Activated CD4-positive, alpha-beta T cell treated with anti-CD3 and anti-CD28 coated beads for 48 hours (primary cell): ENCODE measurements around the gene TLR1.
"Not testable (repeated sequence)": the region's sequence is repeated elsewhere in the genome, so short reads cannot be mapped to it uniquely, and the experiment has no call there.

Experiments
- DNase-seq: peaks from one replicate; pipeline ENCODE4 v3.0.0-alpha.2; 2020

Gene TLR1

GRCh38 chr4:38805530-38806145 lies 1.0 kb upstream of the TLR1 start:
- peak; percentile 21 for DNase-seq

DNA sequence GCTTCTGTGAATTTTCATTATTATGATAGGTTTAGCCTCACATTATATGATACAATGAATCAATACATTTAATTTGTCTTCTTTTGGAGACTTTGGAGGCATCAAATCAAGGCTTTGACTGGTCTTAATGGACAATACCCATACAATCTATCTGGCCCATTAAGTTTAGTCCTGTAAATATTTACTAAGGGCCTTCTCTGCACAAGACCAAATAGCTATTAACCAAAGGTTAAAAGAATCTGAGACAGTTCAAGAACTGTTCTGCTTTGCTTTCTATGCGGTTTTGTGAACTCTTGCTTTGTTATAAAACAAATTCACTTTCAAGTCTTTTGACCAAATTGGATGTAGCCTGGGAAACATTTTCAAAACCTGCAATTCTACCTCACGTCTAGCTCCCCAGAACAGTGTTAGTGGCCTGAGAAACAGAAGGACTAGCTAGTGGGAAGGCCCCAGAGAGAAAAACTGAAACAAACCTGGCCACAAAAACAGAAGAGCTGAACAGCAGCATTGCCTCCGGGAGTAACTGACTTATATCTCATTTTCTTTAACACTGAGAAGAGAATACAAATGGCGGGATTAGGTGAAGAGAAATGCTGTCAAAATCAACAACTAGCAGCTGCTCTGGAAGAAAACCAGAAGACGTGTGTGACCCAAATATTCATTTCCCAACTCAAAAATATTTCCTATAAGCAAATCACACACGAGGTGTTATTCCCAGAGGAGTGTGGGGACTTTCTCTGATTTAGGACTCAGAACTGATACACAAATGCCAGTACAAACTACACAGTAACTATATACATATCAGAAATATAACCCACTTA lies 548 bp downstream of the TLR1 start:
- DNase-seq: peak; percentile 41

DNA sequence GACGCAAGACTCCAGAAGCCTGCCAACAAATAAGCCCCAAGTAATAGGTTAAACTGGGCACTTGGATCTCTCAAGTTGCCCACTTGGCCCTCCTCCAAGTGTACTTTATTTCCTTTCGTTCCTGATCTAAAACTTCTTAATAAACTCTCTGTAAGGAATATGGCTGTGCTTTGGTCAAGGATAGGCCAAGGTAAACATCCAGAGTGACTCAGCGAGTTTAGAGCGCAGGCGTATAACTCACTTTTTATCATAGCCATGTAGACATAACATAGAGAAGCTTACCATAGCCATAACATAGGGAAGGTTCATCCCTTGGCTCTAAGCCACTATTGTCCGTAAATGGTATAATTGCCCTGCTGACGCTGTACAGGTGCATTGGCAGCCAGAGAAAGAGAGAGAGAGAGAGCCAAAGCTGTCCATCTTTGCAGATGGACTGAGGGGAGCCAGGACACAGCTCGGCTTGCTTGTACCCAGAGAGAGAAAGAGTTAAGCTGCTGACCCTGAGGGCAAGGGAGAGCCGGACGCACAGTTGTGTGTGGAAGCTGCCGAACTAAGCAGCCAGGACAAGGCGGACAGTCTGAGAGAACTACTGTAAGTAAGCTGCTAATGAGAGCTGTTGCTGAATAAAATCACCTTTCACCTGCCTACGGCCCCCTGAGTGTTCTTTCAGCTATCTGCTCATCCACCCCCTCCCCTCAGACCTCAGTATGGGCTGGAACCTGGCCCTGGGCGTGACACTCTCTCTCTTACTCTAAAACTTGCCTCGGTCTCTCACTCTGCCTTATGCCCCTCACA lies 1.8 kb downstream of the TLR1 start:
- peak; percentile 8 for DNase-seq

GRCh38 chr4:38800961-38801450 lies 3.6 kb downstream of the TLR1 start:
- DNase-seq: no peak

- DNase-seq: no peak
Observed at GRCh38 chr4:38800366-38800765, 4.2 kb downstream of the TLR1 start.

DNA sequence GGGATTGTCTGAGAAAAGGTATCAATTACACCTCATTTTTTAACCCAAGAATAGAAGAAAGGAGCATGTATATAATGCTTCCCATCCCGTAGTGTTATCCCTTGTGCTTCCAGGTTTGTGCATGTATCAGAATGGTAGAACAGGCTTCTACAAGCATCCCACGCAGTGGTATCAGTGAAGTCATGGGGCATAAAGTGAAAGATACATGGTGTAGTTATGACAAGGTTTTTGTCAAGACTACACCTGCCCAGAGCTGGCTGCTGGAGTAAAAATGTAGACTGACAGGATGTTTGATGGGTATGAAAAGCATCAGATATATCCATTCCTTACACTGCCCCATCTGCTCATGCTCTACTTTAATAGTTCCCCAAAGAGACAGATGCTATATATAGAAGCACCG lies 9.5 kb downstream of the TLR1 start:
- no peak for DNase-seq

- DNase-seq: no peak
Observed at GRCh38 chr4:38794051-38794450, 10.5 kb downstream of the TLR1 start.

- DNase-seq: no peak
Observed at GRCh38 chr4:38791010-38791409, 13.6 kb downstream of the TLR1 start.

GRCh38 chr4:38788317-38788716 lies 16.3 kb downstream of the TLR1 start:
- no peak for DNase-seq

DNA sequence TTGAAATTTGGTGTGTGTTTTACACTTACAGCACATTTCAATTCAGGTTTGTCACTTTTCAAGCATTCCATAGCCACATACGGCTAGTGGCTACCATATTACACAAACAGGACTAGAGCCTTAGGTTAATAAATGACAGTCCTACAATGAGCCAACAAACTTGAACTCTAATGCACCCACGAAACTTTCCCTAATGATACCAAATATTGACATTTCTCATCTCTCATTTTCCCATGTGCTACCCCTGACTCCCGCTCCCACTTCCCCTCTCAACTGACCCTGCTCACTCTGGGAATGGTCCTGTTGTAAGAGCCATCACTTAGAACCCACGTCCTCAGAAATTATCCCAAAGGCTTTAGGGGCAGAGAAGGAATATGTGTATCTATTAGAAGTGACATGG lies 16.9 kb downstream of the TLR1 start:
- DNase-seq: no peak

DNA sequence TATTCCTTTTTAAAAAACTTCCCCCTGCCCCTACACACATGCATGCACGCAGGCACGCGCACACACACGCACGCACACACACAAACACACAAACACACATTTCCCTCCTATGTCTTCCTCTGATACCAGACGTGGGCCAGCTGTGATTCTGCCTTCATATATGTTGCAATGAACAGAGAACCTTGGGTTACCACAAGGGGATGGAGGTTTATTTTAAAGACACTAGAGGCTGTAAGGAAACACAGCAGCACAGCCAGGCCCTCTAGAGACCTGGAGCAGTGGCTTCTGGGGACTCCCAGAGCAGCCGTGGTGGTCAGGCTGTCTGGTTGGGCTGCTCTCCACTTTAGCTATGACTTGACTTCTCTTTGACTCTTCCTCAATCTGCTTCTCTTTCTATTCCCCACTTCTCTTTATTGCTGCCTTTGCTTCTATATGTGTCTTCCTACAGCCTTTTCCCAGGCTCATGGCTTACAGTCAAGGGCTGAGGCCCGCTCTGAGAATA lies 18.6 kb downstream of the TLR1 start:
- DNase-seq: no peak

GRCh38 chr4:38785041-38785790 lies 19.4 kb downstream of the TLR1 start:
- no peak for DNase-seq

DNA sequence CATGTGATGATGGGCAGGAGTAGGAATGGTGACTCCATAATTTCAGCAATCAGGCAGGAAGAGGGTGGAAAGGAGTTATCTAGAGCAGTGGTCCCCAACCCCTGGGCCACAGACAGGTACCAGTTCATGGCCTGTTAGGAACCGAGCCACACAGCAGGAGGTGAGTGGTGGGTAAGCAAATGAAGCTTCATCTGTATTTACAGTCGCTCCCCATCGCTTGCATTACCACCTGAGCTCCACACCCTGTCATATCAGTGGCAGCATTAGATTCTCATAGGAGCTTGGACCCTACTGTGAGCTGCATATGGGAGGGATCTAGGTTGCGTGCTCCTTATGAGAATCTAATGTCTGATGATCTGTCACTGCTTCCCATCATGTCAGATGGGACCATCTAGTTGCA lies 20.4 kb downstream of the TLR1 start:
- DNase-seq: no peak

DNA sequence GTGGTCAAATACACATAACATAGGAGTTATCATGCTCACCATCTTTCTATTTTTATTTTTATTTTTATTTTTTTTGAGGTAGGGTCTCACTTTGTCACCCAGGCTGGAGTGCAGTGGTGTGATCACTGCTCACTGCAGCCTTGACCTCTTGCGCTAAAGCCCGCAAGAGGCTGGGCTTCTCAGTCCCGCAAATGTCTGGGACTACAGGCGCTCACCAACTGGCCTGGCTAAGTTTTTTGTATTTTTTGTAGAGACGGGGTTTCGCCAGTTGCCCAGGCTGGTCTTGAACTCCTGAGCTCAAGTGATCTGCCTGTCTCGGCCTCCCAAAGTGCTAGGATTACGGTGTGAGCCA lies 21.5 kb downstream of the TLR1 start:
- no peak for DNase-seq

DNA sequence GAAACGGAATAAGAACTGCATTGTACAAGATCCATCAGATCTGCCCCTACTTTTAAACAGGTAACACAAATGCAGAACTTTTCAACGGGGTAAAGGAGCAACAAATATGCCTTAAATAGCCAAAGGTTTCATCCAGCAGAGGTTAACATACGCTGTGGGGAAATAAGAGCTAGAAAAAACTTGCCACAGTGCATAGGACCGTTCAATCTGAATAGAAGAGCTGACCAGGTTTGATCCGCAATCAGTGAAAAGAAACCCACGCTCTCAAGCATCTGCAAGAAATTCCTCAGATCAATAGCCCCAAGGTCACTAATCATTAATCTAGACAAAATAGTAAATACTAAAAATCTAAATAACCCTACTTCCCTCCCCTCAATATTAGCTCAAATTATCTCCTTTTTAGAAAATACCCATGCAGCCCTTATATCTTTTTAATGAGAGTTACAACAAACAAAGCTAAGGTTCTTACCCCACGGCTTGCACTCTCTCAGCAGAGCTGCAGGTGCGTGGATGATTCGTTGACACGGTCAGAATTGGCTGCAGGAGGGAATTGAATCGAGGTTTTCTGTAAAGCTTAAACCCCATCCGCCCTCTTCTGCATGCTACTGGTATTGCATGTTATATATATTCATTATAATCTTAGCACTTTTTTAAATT lies 22.0 kb downstream of the TLR1 start, which contains the start of gene TLR10:
TSS of gene TLR10 (minus strand) at position 539 of the 657 bp plus-strand sequence. CDS start 7,400 bp downstream, outside the sequence.
- peak; percentile 39 for DNase-seq

GRCh38 chr4:38781854-38782261 lies 22.7 kb downstream of the TLR1 start:
- no peak for DNase-seq

- DNase-seq: no peak
Observed at GRCh38 chr4:38780833-38781484, 23.6 kb downstream of the TLR1 start.

DNA sequence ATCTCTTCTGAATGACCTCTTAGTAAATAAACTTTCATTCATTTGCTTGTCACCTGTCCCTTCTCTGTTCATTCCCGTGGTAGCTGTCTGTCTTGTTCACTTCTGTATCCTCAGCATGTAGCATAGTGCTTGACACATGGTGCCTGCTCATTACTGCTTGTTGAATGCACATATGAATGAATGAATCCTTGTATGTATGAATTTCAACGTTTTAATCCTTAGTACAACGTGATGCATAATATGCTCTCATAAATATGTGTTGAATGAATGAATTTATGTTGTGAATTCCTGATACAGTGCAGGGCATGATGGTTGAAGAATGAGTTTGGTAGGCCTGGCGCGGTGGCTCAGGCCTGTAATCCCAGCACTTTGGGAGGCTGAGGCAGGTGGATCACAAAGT lies 24.8 kb downstream of the TLR1 start:
- no peak for DNase-seq

- DNase-seq: not testable (repeated sequence)
Observed at GRCh38 chr4:38777925-38778324, 26.7 kb downstream of the TLR1 start.

DNA sequence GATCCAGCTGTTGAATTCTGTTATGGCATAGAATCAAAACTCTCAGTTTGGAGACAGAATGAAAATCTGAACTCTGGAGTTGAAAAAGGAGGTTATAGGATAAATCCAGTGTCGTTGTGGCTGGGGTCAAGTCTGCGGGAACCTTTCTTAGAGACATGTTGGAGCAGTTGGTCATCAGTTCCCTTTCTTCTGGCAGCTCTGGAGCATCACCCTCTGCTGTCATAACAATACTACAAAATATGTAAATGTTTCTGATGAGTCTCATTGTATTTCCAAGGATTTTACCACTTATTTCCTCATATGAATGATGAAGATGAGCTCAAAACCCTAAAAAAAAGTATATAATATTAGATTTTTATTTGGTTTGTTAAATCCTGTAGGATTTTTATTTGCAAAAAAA lies 29.3 kb downstream of the TLR1 start:
- DNase-seq: no peak

DNA sequence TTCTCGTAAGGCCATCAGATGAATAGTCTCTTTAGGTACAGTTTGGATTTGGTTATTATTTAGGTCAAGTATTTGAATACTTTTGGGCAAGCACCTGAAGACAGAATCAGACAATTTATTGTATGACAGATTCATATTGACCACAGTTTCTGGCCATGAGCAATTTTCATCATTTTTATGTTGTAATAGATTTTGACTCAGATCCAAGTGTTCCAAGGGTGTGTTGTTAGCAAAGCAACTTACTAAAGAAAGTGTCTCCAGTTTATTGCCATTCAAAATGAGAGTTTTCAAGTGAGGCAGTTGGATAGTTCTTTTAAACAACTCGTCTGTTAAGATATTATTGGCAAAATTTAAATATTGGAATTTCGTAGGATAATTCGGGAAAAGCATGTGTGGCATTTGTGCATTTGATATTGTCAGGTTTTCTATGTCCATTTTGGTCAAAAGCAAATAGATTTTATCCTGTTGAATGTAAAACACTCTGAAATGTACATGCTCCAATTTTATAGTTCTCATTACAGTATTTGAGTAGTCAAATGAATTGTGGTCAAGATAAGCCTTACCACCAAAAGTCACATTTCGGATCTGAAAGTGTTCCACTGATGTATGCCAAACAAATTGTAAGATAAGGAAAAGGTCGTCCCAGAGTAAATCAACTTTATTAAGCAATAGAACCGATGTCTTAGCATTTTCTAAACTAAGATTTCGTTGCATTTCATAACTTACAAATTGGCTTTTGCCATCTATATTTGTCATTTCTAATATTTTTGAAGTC lies 30.2 kb downstream of the TLR1 start:
- no peak for DNase-seq
